HG03066 (cell line): ENCODE measurements around the gene CENPL.
"Not testable (repeated sequence)": the region's sequence is repeated elsewhere in the genome, so short reads cannot be mapped to it uniquely, and the experiment has no call there.

Experiments
- ATAC-seq: cut with Tn5 transposase; IDR thresholded peaks from one replicate; pipeline ENCODE4 v1.9.1; 2021; ENCODE audit warnings: low read depth; ENCODE audit not compliant: unreplicated experiment

CENPL gene

GRCh38 chr1:173824315-173825081 is at the start of gene CENPL, which contains the start of gene DARS2:
Gene CENPL (minus strand): TSS chr1:173824883. CDS start chr1:173811299, 13,584 bp downstream.
Gene DARS2 (plus strand): TSS chr1:173824673. CDS start chr1:173825230, 557 bp downstream.
- ATAC-seq, result peak; percentile 85

- ATAC-seq, result no peak
Measured at GRCh38 chr1:173871500-173871899, 46.8 kb upstream of the CENPL start.

- no peak for ATAC-seq
Measured at GRCh38 chr1:173871091-173871490, 46.4 kb upstream of the CENPL start.

GRCh38 chr1:173870252-173871075 is 45.8 kb upstream of the CENPL start:
- ATAC-seq, result no peak

- no peak for ATAC-seq
Measured at GRCh38 chr1:173869021-173869359, 44.3 kb upstream of the CENPL start.

GRCh38 chr1:173868266-173869020 is 43.8 kb upstream of the CENPL start, which contains the start of gene ZBTB37:
Gene ZBTB37 (plus strand): TSS chr1:173868380. CDS start chr1:173870226, 1,846 bp downstream.
- ATAC-seq, result peak; percentile 46

GRCh38 chr1:173867753-173868265 is 43.1 kb upstream of the CENPL start, which contains the start of gene GAS5:
Gene GAS5 (minus strand): TSS chr1:173867989.
- ATAC-seq, result peak; percentile 66

- ATAC-seq, result no peak
Measured at GRCh38 chr1:173867141-173867752, 42.6 kb upstream of the CENPL start.

GRCh38 chr1:173866413-173867115 is 41.9 kb upstream of the CENPL start:
- no peak for ATAC-seq

GRCh38 chr1:173865468-173866164 is 40.9 kb upstream of the CENPL start:
- ATAC-seq, result no peak

GRCh38 chr1:173864179-173864867 is 39.6 kb upstream of the CENPL start:
- ATAC-seq, result no peak

GRCh38 chr1:173863224-173864161 is 38.8 kb upstream of the CENPL start:
- ATAC-seq, result no peak

- no peak for ATAC-seq
Measured at GRCh38 chr1:173862769-173863223, 38.1 kb upstream of the CENPL start.

GRCh38 chr1:173862146-173862768 is 37.6 kb upstream of the CENPL start:
- ATAC-seq, result not testable (repeated sequence)

- no peak for ATAC-seq
Measured at GRCh38 chr1:173861731-173862145, 37.1 kb upstream of the CENPL start.

GRCh38 chr1:173860065-173860464 is 35.4 kb upstream of the CENPL start:
- ATAC-seq, result no peak

GRCh38 chr1:173859547-173859946 is 34.9 kb upstream of the CENPL start:
- not testable (repeated sequence) for ATAC-seq
